Measurements from ENCODE around the gene CCL26.
A peak's percentile ranks its signal among the peaks of the same experiment; 100 is the strongest.
"Not testable (repeated sequence)": the region's sequence is repeated elsewhere in the genome, so short reads cannot be mapped to it uniquely, and the experiment has no call there.

Gene CCL26

DNA sequence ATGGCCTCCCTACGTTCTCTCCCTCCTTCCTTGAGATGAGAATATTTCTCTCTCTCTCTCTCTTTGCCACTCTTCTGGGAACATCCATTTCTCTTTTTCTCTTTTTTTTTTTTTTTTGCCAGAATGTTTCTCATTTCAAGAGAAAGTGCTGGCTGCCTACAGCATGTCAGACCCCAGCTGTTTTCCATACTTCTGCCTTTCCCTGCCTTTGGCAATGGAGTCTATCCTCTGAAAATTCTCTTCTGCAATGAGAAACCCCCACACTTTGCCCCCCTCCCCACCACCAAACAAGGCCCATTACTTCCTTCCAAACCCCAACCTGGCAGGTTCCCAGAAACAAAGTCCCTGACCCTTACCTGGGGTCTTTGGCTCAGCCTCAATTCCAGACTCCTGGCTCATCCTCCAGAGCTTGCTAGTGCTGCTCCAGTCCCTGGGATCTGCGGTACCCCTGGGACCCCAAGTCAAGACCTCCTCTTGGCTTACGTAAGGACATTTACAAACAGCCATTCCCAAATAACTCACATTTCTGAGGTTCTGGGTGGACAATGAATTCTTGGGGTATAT, 17.4 kb upstream of the CCL26 start:
- DNase-seq: no peak

DNA sequence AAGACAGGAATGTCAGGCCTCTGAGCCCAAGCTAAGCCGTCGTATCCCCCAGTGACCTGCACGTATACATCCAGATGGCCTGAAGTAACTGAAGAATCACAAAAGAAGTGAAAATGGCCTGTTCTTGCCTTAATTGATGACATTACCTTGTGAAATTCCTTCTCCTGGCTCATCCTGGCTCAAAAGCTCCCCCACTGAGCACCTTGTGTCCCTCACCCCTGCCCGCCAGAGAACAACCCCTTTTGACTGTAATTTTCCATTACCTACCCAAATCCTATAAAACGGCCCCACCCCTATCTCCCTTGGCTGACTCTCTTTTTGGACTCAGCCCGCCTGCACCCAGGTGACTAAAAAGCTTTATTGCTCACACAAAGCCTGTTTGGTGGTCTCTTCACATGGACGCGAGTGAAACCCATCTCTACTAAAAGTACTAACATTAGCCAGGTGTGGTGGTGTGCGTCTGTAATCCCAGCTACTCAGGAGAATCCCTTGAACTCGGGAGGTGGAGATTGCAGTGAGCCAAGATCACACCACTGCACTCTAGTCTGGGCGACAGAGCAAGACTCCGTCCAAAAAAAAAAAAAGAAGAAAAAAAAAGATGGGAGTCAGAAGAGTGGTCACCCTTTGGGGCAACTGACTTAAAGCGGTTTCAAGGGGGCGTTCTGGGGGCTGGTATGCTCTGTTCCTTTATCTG, 16.3 kb upstream of the CCL26 start:
- DNase-seq: not testable (repeated sequence)

DNA sequence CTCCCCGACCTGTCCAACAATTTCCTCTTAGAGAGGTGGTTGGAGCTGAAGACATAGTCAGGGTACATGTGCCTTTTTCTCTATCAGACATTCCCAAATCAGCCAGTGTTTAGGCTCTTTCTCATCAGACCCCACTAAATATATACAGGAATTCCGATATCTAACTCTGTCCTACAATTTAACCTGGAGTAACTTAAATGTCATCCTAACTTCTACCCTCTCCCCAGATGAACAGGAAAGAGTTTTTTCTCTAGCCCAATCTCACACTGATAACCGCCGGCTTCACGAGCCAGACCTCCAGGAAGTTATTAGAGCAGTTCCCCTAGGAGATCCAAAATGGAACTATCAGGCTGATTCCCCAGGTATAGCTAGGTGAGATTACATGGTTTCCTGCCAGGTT, 11.0 kb upstream of the CCL26 start:
- DNase-seq: not testable (repeated sequence)

DNA sequence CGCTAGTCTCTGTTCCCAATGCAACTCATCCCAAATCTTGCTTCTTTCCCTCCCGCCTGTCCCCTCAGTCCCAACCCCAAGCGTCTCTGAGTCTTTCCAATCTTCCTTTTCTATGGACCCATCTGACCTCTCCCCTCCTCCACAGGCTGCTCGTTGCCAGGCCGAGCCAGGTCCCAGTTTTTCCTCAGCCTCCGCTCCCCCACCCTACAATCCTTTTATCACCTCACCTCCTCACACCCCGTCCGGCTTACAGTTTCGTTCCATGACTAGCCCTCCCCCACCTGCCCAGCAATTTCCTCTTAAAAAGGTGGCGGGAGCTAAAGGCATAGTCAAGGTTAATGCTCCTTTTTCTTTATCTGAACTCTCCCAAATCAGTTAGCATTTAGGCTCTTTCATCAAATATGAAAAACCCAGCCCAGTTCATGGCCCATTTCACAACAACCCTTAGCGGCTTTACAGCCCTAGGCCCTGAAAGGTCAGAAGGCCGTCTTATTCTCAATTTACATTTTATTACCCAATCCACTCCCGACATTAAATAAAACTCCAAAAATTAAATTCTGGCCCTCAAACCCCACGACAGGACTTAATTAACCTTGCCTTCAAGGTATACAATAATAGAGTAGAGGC, 8.7 kb upstream of the CCL26 start:
- DNase-seq: not testable (repeated sequence)

DNA sequence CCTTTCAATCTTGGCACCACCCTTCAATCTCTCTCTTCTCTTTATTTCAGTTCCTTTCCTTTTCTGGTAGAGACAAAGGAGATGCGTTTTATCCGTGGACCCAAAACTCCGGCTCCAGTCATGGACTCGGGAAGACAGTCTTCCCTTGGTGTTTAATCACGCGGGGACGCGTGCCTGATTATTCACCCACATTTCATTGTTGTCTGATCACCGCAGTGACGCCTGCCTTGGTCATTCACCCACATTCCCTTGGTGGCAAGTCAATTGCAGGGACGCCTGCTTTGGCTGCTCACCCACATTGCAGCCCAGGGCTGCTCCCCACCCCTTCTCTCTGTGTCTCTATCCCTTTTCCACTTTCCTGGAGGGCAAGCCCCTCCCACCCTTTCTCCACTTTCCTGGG, 7.5 kb upstream of the CCL26 start:
- DNase-seq: not testable (repeated sequence)

DNA sequence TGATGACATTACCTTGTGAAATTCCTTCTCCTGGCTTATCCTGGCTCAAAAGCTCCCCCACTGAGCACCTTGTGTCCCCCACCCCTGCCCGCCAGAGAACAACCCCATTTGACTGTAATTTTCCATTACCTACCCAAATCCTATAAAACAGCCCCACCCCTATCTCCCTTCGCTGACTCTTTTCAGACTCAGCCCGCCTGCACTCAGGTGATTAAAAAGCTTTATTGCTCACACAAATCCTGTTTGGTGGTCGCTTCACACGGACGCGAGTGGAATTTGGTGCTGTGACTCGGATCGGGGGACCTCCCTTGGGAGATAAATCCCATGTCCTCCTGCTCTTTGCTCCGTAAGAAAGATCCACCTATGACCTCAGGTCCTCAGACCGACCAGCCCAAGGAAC, 7.0 kb upstream of the CCL26 start:
- DNase-seq: not testable (repeated sequence)

DNA sequence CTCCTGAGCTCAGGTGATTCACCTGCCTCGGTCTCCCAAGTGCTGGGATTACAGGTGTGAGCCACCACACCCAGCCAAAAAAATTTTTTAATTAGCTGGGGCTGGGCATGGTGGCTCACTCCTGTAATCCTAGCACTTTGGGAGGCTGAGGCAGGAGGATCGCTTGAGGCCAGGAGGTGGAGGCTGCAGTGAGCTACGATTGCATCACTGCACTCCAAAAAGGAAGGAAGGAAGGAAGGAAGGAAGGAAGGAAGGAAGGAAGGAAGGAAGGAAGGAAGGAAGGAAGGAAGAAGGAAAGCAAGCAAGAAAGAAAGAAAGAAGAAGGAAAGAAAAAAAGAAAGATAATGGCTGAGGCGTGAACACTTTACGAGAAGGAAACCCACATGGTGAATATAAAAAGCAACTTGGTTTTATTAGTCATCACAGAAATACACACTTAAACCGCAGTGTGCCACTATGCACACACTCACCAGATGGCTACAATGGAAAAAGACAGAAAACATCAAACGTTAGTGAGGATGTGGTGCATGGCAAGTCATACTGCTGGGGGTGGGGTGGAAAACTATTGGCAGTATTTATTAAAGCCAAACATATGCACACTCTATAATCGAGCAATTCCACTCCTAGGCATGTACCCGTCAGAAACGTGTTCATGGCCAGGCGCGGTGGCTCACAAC, 4.4 kb upstream of the CCL26 start:
- DNase-seq: peak; percentile 92

DNA sequence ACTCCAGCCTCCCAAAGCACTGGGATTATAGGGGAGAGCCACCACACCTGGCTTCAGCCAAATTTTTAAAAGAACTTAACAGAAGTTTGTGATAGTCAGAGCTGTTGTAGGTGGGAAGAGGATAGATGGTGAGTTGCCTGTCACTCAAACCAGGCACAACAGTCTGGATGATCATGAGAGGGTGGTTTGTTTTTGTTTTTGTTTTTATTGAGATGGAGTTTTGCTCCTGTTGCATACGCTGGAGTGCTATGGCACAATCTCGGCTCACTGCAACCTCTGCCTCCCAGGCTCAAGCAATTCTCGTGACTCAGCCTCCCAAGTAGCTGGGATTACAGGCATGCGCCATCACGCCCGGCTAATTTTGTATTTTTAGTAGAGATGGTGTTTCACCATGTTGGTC, 1.9 kb upstream of the CCL26 start:
- not testable (repeated sequence) for DNase-seq

DNA sequence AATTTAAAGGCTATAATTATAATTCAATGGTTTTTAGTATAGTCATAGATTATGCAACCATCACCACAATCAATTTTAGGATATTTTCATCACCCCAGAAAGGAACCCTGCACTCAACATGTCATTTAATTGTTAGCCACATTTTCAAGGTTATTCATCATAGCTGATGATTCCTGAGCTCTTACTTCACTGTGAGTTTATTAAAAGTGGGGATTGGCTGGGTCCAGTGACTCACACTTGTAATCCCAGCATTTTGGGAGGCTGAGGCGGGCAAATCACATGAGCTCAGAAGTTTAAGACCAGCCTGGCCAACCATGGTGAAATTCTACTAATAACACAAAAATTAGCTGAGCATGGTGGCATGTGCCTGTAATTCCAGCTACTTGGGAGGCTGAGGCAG, 787 bp downstream of the CCL26 start:
- DNase-seq: peak; percentile 87

DNA sequence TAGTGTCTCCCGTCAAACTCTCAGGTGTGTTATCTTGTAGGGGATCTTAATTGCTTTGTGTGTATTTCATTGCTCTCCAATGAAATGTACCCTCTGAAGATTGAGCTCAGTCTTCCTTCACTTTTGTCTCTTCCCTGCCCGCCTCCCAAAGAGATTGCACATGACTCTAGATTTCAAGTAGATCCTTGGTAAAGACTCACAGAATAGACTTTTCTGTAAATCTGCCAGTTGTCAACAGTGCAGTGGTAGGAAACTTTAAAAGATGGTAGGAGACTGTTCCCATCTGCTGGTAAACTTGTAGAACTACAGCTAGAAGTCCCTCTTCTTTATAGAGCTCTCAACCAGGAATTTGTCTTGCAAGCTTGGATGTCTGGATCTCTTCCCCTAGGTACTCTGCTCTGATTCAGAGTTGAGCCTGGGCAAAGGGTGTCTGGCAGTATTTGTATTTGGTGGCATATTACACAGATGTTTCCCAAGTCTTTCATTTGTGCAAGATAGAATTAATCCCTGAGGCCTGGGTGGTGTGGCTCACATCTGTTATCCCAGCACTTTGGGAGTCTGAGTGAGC, 9.6 kb downstream of the CCL26 start:
- peak; percentile 76 for DNase-seq

DNA sequence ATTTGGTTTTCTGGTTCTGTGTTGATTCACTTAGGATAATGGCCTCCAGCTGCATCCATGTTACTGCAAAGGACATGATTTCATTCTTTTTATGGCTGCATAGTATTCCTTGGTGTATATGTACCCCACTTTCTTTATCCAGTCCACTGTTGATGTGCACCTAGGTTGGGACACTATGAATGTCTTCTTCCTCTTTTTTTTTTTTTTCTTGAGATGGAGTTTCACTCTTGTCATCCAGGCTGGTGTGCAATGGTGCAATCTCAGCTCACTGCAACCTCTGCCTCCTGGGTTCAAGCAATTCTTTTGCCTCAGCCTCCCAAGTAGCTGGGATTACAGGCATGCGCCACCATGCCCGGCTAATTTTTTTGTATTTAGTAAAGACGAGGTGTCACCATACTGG, 10.2 kb downstream of the CCL26 start:
- DNase-seq: not testable (repeated sequence)

DNA sequence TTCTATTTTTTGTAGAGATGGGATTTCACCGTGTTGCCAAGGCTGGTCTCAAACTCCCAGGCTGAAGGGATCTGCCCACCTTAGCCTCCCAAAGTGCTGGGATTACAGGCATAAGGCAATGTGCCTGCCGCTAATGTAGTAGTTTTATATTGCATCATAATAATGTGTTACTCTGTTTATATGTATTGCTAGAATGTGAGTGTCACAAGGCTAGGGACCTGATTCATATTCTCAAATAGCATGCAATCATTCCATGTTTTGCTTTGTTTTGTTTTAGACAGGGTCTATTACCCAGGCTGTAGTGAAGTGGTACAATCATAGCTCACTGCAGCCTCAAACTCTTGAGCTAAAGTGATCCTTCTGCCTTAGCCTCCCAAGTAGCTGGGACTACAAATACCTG, 13.5 kb downstream of the CCL26 start:
- DNase-seq: peak; percentile 38

DNA sequence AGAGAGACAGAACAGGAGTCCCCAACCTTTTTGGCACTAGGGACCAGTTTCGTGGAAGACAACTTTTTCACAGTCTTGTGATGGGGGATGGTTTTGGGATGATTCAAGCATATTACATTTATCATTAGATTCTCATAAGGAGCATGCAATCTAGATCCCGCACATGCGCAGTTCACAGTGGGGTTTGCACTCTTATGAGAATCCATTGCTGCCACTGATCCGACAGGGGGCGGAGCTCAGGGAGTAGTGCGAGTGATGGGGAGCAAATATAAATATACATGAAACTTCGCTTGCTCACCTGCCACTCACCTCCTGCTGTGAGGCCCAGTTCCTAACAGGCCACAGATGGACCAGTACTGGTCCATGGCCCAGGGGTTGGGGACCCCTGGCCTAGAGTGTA, 14.2 kb downstream of the CCL26 start:
- DNase-seq: no peak

DNA sequence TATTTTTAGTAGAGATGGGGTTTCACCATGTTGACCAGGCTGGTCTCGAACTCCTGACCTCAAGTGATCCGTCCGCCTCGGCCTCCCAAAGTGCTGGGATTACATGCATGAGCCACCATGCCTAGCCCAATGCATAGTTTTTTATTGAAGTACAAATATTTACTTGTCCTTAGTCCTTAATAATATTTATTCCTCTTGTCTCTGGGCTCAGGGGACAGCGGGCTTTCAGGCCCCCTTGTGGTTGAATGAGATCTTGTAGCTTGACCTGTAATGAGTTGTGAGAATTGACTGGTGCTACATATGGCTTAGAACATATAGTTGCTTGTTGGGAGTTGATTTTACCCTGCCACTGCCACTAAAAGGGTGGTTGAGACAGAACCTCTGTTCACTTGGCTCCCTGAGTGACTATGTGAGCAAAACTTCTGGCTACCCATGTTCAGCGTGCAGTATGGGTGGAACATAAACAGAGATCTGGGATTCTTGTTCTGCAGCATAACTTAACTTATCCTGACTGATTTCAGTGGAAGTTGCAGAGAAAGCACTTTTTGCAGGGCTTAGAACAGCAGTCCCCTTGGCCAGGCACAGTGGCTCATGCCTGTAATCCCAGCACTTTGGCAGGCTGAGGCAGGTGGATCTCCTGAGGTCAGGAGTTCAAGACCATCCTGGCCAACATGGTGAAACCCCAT, 14.9 kb downstream of the CCL26 start:
- DNase-seq: peak; percentile 55

DNA sequence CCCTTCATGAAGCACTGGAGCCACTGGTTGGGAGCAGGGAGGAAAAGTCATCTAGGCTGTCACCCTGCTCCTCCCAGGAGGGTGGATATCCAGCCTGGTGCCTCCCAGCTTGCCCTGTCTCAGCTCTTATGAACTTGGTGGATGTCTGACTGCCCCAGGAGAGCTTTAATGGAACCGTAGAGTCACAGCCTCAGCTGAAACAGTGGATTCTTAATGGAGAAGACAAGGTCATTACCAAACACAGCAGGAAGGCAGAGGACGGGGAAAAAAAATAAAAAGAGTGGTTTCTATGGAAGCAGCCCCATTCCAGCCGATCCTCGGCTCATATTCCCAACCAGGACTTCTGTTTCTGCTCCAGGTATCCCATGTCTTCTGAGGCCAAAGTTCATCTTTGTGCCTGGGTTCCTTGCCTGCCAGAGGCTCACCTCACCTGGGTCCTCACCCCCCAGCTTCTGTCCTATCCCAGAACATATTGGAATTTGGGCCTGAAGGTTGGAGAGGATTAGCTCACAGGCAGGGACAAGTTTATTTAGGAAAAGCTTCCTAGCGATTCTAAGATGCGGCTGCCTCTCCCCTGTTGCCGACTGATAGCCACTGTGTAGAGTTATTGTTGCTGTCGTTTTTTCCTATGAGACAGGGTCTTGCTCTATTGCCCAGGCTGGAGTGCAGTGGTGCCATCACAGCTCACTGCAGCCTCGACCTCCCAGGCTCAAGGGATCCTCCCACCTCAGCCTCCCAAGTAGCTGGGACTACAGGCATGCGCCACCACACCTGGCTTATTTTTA, 15.6 kb downstream of the CCL26 start:
- DNase-seq: no peak

DNA sequence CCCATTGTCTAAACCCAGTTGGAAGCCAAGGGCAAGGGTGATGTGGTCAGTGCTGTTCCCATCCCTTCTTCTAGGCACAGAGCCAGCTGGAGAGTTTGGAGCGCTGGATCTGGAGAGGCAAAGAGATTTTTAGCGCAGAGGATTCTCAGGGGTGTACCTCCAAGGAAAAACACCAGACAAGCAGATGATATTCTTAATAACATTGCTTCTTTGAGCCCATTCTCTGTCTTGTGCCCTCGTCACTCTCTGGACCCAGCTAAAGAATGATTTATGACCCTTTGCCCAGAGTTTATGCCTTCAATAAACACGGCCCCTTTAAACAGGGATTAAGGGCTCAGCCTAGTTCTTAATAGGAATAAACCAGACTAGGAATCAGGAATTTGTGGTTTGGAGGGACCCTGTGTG, 28.6 kb downstream of the CCL26 start:
- DNase-seq: no peak

DNA sequence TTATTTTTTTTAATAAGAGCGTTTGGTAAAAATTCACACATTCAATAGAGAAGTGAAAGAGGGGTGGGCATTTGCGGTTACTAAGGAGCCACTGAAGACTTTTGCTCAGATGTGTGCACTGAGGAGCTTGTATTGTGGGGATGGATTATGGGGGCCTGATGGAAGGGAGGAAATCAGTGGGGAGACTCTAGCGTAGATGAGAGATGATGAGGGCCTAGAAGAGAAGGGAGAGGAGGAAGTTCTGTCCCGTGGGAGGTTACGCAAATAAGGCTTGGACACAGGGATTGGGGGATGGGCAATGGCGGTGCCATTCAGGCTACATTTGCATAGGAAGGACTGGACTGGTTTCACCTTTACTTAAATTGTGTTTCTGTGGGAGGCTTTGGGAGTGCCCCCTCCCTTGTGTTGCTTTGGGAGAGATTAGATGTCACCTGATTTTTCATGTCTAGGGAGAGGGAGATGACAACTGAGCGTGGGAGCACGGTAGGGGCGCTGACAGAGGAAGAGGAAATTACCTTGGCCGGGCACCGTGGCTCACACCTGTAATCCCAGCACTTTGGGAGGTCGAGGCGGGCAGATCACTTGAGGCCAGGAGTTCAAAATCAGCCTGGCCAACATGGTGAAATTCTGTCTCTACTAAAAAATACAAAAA, 31.0 kb downstream of the CCL26 start:
- no peak for DNase-seq

DNA sequence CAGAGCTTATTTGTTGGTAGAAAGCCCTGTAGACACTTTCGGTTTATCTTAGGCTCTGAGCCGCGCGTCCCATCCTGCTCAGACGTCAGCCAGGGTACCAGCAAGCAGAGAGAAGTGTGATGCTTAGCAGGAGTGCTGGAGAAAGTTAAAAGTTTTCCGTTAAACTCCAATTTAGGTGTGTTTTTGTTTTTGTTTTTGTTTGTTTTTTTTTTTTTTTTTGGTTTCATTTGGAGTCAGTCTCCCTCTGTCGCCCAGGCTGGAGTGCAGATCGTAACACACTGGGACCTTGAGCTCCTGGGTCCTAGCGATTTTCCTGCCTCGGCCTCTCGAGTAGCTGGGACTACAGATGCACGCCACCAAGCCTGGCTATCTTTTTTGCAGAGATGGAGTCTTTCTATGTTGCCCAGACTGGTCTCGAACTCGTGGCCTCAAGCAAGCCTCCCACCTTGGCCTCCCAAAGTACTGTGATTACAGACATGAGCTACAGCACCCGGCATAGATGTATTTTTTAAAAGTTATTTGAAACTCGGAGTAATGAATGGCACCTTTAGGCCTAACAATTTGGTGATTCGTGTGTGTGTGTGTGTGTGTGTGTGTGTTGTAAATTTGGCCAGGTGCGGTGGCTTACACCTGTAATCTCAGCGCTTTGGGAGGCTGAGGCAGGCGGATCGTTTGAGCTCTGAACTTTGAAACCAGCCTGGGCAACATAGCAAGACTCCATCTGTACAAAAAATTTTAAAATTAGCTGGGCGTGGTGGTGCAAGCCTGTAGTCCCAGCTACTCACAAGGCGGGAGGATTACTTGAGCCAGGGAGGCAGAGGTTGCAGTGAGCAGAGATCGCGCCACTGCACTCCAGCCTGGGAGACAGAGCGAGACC, 32.0 kb downstream of the CCL26 start:
- DNase-seq: no peak

DNA sequence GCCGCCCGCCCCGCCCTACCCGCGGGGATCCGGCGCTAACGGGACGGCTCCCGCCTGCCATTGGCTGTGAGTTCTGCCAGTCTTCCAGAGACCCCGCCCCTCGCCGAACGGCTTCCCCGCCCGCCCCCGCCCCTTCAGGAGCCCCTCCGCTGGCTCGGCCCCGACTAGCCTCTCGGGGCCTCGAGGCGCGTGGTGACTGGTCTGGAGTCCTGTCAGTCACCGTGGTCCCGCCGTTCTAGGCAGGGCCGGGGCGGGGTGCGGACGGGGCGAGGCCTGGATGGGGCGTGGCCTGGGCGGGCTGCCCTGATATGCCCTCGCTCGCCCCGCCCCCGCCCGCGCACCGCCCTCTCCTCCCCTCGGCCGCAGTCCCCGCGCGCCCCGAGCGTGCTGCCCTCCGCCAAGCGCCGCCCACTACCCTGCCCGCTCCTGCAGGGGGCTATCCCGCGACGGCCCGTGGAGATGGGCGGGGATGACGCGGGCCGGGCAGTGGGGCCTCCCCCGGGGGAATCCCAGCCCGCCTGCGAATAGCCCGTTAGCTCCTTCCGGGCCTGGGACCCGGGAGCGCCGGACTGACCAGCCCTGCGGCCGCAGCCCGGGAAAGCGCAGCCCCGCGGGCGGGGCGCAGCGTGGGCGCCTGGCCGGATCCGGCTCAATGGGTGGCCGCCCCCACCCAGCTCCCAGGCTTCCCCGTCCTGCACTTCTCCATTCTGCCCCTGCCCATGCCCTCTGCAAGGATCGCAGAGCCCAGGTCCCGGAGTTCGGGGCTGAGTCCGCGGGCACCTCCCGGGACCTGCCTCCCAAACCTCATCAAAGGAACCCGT, 32.8 kb downstream of the CCL26 start:
- DNase-seq: peak; percentile 100

Measured in fibroblast of skin of scalp (primary cell).